ENCODE data around the gene MYOM1. TPM values are rescaled to one million over a fixed set of nuclear protein-coding genes. Genes with fewer than 3 reads are reported as not detected.

The MYOM1 gene
- total and polyA plus RNA-seq, 7 donors = 3.3 to 37.7 (median 17.3) TPM

GRCh38 chr18:3235846-3236245 is 16.1 kb upstream of the MYOM1 start:
- Histone ChIP-seq H3K27ac (no peak overlapping the region), H3K27me3 (no peaks in the 10 kb centered on the region), H3K36me3 (no peaks in the 10 kb centered on the region), H3K4me1 (no peaks in the 10 kb centered on the region), H3K9me3 (no peaks in the 10 kb centered on the region), H3K4me3 (no peak overlapping the region)
- no peak for DNase-seq
- WGBS, 2 donors = 96 to 98% methylated on average over 2 of the region's 2 CpGs
- TF ChIP-seq POLR2AphosphoS5 (IDR thresholded peaks at IDR 0.05) (no peak), CTCF (IDR thresholded peaks at IDR 0.05) (no peak), POLR2A (IDR thresholded peaks at IDR 0.05) (no peak), EP300 (IDR thresholded peaks at IDR 0.05) (no peak)
- intact Hi-C loops (cut with DNase I) = no loop called here

DNA sequence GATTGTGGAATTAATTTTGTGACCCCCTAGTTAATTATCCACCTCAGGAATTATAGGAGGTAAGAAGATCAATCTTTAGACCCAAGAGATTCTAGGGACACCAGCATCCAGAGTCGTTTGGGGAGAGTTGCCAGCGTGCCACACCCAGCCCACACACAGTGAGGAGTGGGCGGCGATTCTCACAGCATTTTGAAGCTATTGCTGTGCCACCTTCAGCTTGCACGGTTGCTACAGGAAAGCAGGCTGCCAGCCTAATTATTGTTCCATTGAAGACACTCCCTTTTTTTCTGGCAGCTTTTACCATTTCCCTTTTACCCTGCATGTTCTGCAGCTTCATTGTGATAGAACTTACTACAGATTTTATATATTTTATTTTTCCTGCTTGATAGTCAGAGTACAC is 14.7 kb upstream of the MYOM1 start:
- WGBS, 2 donors = 9 to 54% methylated on average over 5 of the region's 5 CpGs
- H3K9me3 ChIP-seq = no peaks in the 10 kb centered on the region
- no peaks in the 10 kb centered on the region for H3K4me1 ChIP-seq
- intact Hi-C loops (cut with DNase I) = no loop called here
- TF ChIP-seq POLR2AphosphoS5 (IDR thresholded peaks at IDR 0.05) = no peak
- TF ChIP-seq POLR2A (IDR thresholded peaks at IDR 0.05) = no peak
- no peak for TF ChIP-seq CTCF (IDR thresholded peaks at IDR 0.05)
- TF ChIP-seq EP300 (IDR thresholded peaks at IDR 0.05) = no peak
- H3K4me3 ChIP-seq = no peak overlapping the region
- DNase-seq = no peak
- no peaks in the 10 kb centered on the region for H3K36me3 ChIP-seq
- H3K27ac ChIP-seq = no peak overlapping the region
- H3K27me3 ChIP-seq = no peaks in the 10 kb centered on the region

GRCh38 chr18:3233433-3234168 is 13.8 kb upstream of the MYOM1 start:
- Histone ChIP-seq H3K4me3 (no peak overlapping the region), H3K27ac (no peak overlapping the region), H3K27me3 (no peaks in the 10 kb centered on the region), H3K4me1 (no peaks in the 10 kb centered on the region), H3K9me3 (no peaks in the 10 kb centered on the region), H3K36me3 (no peaks in the 10 kb centered on the region)
- intact Hi-C loops (cut with DNase I) = no loop called here
- no peak for DNase-seq
- 61 to 82% methylated on average over 4 of the region's 4 CpGs for WGBS, 2 donors
- no peak for TF ChIP-seq POLR2AphosphoS5 (IDR thresholded peaks at IDR 0.05)
- no peak for TF ChIP-seq EP300 (IDR thresholded peaks at IDR 0.05)
- no peak for TF ChIP-seq CTCF (IDR thresholded peaks at IDR 0.05)
- no peak for TF ChIP-seq POLR2A (IDR thresholded peaks at IDR 0.05)

DNA sequence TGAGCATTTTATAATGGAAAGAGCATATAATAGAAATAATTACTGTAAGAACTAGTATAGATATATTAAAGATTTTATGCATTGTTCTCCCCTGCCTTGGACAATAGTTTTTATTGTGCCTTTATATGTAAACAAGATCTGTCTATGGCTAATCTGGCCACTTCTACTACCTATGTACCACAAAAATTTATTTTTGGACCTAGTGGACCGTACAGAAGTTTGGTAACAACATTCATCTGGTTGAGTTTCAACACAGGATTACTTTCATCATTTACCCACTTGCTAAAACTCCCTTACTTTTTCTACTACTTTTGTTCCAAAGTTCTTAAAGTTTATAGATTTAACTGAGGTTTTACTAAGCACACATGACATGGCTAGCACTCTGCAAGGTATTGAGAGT is 13.2 kb upstream of the MYOM1 start:
- no peak overlapping the region for H3K4me3 ChIP-seq
- intact Hi-C loops (cut with DNase I) = no loop called here
- H3K4me1 ChIP-seq = no peaks in the 10 kb centered on the region
- 86 to 97% methylated on average over 1 of the region's 1 CpG for WGBS, 2 donors
- no peaks in the 10 kb centered on the region for H3K36me3 ChIP-seq
- no peaks in the 10 kb centered on the region for H3K27me3 ChIP-seq
- no peak overlapping the region for H3K27ac ChIP-seq
- no peaks in the 10 kb centered on the region for H3K9me3 ChIP-seq
- no peak for DNase-seq
- no peak for TF ChIP-seq POLR2AphosphoS5 (IDR thresholded peaks at IDR 0.05)
- no peak for TF ChIP-seq CTCF (IDR thresholded peaks at IDR 0.05)
- no peak for TF ChIP-seq POLR2A (IDR thresholded peaks at IDR 0.05)
- TF ChIP-seq EP300 (IDR thresholded peaks at IDR 0.05) = no peak

Measured in sigmoid colon (tissue), 7 donors.